ENCODE measurements around the gene STIM1.
"Not testable (repeated sequence)": the region's sequence is repeated elsewhere in the genome, so short reads cannot be mapped to it uniquely, and the experiment has no call there.

Gene STIM1

DNA sequence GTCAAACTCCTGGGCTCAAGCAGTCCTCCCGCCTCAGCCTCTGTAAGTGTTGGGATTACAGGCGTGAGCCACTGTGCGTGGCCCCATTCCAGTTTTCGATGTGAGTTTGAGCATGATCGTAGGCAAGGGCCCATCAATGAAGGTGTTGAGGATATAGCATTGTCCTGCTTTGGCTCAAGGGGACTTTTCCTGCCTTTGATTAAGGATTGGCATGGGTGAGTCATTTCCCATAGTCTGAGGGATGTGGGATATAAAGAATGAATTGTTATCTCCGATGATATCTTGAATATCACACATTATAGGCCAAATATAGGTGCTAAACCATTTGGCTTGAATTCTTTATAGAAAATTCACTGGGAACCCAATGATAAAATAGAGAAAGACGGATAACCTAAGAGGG lies 30.4 kb downstream of the STIM1 start:
- DNase-seq (ENCODE audit: low spot score) = no peak

DNA sequence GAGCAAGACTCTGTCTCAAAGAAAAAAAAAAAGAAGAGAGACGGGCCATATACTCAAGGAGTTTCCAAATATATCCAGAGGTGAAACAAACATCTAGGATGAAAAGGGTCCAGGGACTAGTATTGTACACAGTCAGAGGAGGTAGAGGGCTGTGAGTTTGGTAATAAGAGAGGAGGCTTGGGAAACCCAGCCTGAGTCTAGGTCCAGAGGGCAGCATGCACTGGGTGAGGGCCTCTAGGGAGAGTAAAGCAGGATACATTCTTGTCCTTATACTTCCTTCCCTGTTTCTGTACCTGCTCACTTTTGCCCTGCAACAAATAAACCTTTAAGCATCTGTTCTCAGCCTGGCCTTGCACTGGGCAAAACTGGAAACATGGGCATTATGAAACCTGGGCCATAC lies 31.5 kb downstream of the STIM1 start:
- DNase-seq (ENCODE audit: low spot score) = no peak

GRCh38 chr11:3888876-3889275 lies 33.4 kb downstream of the STIM1 start:
- no peak for DNase-seq (ENCODE audit: low spot score)

- DNase-seq (ENCODE audit: low spot score) = no peak
Measured at GRCh38 chr11:3890014-3890413, 34.5 kb downstream of the STIM1 start.

DNA sequence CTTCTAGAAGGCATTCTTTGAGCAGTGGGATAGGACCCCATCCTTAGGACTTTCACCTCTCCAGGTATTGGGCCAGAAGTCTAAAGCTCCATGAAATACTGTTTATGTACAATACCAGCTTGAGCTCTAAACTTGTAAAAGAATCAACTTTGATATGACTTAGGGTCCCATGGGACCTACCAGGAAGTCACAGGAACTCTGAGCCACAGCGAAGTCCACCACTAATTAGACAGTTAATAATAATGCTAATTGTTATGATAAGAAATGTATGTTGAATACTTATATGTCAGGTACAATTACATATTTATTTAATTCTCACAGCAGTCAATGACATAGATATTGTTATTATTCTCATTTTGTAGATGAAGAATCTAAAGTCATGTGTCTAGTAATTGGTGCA lies 35.3 kb downstream of the STIM1 start:
- DNase-seq (ENCODE audit: low spot score) = no peak

GRCh38 chr11:3891751-3892150 lies 36.3 kb downstream of the STIM1 start:
- DNase-seq (ENCODE audit: low spot score) = no peak

- no peak for DNase-seq (ENCODE audit: low spot score)
Measured at GRCh38 chr11:3892156-3892555, 36.7 kb downstream of the STIM1 start.

GRCh38 chr11:3893311-3893710 lies 37.8 kb downstream of the STIM1 start:
- no peak for DNase-seq (ENCODE audit: low spot score)

DNA sequence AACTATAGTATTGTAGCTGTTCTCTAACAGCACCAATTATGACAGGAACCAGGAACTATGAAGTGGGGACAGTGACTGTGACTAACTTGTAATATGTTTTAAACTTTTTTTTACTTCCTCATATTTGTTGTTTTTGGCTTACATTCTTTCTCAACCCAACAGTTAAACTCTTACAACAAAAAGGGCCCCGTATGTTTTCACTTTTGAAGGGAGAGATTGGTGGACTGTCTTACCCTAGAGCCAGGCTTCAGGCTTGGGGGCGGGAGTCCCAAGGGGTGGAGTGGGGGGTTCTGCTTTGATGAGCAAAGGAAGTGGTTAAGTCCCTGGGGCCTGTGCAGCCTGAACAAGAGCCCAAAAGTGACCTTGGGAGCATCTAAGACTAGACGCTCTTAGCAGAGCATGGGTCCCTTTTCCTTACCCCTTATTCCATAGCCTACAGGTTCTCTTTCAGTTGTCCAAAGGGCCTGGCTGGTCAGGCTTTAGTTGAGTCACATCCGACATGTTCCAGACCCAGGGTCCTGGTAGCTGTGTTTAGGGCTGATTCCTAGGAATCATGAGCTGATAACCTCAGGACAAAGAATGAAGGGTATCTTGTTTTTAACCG lies 38.8 kb downstream of the STIM1 start:
- no peak for DNase-seq (ENCODE audit: low spot score)

DNA sequence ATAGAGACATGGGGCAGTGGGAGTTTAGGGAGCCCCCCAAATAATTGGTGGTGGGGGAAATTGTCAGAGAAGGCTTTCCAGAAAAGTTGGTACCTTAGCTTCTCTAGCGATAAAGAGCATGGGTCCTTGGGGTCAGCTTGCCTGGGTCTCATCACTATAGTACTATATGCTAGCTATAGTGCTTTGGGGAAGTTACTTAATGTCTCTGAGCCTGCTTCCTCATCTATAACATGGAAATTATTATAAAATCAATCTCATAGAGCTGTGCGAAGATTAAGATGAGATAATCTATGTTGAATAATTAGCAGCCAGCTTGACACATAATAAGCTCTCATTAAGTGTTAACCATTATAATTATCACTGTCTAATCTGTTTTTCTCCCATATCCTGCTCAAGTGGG lies 41.2 kb downstream of the STIM1 start:
- DNase-seq (ENCODE audit: low spot score) = no peak

DNA sequence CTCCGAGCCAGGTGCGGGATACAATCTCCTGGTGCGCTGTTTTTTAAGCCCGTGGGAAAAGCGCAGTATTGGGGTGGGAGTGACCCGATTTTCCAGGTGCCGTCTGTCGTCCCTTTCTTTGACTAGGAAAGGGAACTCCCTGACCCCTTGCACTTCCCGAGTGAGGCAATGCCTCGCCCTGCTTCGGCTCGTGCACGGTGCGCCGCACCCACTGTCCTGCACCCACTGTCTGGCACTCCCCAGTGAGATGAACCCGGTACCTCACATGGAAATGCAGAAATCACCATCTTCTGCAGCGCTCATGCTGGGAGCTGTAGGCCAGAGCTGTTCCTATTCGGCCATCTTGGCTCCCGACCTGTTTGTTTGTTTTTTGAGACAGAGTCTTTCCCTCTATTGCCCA lies 44.8 kb downstream of the STIM1 start:
- DNase-seq (ENCODE audit: low spot score) = not testable (repeated sequence)

GRCh38 chr11:3901249-3902025 lies 46.0 kb downstream of the STIM1 start:
- no peak for DNase-seq (ENCODE audit: low spot score)

- DNase-seq (ENCODE audit: low spot score) = no peak
Measured at GRCh38 chr11:3902441-3902840, 47.0 kb downstream of the STIM1 start.

DNA sequence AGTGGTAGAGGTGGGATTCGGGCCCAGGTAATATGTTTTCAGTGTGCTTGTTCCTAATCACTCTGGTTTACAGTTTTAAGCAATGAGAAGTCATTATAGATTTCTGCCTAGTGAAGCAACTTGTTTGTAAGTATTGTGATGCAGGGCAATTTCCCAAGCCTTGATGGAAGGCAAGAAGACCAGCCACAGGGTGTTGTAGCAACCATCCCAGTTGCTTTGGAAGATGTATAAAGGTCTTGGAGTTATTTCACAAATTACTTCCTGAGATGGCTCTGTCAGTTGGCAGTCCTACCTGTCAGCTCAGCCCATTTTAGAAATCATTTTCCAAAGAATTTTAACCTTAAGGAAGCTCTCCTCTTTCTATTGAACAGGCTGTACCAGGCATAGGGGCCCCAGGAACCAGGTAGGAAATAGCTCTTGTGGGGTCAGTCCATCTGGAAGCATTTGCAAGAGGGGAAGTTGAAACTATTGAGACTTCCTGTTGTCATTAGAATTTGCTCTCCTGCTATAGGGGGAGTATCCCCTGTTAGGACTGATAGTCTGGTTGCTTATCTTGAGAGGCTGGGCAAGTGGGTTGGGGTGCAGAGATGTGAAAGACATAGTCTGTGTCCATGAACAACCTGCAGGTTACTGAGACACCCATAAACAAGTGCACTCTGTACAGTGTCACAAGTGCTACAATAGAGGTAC lies 47.9 kb downstream of the STIM1 start:
- no peak for DNase-seq (ENCODE audit: low spot score)

- DNase-seq (ENCODE audit: low spot score) = no peak
Measured at GRCh38 chr11:3904228-3904627, 48.8 kb downstream of the STIM1 start.

GRCh38 chr11:3905080-3905953 lies 49.9 kb downstream of the STIM1 start:
- no peak for DNase-seq (ENCODE audit: low spot score)

DNA sequence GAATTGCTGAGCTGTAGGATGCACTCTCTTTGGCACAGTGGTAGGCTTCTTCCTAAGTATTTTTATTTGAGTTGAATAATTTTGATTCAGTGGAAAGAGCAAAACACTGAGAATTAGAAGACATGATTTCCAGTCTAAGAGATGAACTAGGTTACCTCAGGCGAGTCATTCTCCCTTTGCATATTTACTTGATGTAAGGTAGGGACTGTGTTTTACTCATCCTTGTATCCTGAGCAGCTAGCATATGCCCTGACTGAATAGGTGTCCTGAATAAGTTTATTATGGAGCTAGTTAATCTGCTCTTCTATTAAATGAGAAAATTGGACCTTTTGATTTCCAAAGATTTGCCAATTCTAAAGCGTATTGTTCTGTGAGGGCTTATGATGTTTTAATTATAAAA lies 50.7 kb downstream of the STIM1 start:
- DNase-seq (ENCODE audit: low spot score) = no peak

DNA sequence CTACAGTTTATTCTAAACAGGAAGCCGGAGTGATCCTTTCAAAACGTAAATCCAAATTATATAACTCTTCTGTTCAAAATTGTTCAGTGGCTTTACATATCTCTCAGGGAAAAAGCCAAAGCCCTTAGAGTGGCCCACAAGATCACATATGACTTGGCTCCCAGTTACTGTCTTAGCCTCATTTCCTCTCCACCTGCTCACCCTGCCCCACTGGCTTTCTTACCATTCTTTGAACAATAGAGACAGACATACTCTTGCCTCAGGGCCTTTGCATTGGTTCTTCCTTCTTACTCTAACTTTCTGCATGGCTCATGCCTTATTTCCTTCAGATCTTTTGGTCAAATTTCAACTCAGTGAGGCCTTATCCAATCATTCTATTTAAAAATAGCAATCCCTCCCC lies 52.1 kb downstream of the STIM1 start:
- no peak for DNase-seq (ENCODE audit: low spot score)

DNA sequence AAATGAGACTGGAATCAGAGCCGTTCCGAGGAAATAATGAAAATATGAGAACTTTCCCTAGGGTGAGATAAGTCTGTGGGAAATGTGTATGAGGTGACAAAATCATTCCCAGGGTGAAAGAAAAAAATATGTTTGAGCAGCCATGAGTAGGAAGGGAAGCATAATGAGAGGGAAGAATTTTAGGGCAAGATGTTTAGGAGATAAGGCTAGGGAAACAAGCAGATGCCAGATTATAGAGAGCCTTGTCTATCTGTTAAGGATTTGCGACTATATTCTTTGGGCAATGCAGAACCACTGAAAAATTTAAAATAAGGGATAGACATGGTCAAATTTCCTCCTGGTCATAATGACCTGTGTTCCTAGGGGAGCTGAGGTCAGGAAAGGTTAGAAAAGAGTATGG lies 54.4 kb downstream of the STIM1 start:
- no peak for DNase-seq (ENCODE audit: low spot score)

DNA sequence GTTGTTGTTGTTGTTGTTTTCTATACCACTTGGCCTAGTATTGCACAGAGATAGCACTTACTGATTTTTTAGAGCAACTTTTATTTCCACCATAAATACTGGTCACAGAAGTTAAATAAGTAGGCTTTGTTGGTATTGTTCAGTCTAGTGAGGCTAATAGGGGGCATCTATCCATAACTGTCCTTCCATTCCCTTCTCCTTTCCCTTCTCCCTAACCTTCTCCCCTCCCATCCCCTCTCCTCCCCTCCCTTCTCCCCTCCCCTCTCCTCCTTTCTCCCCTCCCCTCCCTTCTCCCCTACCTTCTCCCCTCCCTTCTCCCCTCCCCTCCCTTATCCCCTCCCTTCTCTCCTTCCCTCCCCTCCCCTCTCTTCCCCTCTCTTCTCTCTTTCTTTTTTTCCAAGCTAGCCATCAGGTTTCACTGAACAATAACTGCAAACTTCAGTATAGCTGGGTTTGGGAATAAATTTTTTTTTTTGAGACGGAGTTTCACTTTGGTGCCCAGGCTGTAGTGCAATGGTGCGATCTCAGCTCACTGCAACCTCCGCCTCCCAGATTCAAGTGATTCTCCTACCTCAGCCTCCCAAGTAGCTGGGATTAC lies 56.5 kb downstream of the STIM1 start:
- no peak for DNase-seq (ENCODE audit: low spot score)

DNA sequence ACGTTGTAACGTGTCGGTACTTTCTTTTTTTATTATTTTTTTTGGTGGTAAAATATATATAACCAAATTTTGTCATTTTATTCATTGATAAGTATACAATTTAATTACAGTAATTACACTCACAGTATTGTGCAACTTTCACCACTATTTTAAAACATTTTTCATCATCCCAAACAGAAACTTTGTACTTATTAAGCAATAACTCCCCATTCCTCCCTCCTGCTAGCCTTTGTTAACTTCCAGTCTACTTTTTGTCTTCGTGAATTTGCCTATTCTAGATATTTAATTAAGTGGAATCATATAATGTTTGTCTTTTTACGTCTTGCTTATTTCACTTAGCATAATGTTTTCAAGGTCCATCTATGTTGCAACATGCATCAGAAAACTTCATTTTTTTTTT lies 58.5 kb downstream of the STIM1 start:
- no peak for DNase-seq (ENCODE audit: low spot score)

DNA sequence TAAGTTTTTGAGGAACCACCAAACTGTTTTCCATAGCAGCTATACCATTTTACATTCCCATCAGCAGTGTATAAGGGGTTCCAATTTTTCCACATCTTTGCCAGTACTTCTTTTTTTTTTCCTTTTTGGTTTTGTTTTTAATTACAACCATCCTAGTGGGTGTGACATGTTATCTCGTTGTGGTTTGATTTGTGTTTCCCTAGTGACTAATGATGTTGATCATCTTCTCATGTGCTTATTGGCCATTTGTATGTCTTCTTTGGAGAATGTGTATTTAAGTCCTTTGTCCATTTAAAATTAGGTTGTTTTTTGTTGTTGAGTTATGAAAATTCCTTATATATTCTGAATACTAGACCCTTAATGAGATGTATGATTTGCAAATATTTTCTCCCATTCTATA lies 59.3 kb downstream of the STIM1 start:
- DNase-seq (ENCODE audit: low spot score) = no peak
